ENCODE data around the gene NFXL1. TPM values are rescaled to one million over a fixed set of nuclear protein-coding genes. Genes with fewer than 3 reads are reported as not detected.

The NFXL1 gene
- total RNA-seq, 1 experiment from 2014 or later = 7.7 TPM

GRCh38 chr4:47891928-47892327, 22.5 kb downstream of the NFXL1 start:
- no peak for DNase-seq (ENCODE audit: low read depth)

- no peak for DNase-seq (ENCODE audit: low read depth)
Measured at GRCh38 chr4:47882228-47882627, 32.2 kb downstream of the NFXL1 start.

DNA sequence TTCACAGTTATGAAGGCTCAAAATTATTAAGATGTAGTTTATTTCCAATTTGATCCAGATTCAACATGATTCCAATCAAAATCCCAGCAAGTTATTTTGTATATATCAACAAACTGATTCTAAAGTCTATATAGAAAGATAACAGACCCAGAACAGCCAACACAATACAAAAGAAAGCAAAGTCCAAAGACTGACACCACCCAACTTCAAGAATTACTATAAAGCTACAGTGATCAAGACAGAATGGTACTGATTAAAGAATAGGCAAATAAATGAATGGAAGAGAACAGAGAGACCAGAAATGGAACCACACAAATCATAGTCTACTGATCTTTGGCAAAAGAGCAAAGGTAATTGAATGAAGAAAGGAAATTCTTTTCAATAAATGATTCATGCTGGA, 34.9 kb downstream of the NFXL1 start:
- no peak for DNase-seq (ENCODE audit: low read depth)

DNA sequence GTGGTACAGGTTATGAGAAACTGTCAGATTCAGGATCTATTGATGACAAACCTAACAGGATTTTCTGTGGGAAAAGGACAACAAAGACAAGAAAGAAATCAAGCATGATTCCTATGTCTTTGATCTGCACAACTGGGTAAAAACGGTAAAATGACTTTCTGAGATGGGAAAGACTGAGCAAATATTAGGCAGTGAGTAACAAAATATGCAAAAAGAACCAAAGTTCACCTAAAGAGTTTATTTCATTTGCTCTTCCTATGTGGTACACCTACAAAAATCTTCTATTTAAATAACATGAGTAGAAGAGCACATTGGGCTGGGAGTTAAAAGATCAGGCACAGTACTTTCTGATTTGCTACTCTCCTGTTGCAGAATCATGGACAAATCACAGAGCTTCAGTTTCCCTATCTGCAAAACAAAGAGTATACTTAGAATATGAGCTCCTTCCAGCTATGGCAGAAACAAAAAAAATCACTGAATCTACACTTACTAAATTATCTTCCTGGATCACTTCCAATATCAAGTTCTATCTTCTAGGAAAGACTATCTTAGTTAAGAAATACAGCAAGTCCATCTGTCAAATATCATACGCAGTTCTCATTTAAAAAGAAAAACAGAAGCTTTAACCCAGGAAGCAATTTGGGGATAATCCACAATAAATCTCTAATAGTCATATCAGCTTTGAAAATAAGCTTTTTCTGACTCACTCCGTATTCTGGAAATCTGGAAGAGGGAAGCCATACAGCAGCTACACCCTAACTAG, 37.4 kb downstream of the NFXL1 start:
- DNase-seq (ENCODE audit: low read depth) = no peak

DNA sequence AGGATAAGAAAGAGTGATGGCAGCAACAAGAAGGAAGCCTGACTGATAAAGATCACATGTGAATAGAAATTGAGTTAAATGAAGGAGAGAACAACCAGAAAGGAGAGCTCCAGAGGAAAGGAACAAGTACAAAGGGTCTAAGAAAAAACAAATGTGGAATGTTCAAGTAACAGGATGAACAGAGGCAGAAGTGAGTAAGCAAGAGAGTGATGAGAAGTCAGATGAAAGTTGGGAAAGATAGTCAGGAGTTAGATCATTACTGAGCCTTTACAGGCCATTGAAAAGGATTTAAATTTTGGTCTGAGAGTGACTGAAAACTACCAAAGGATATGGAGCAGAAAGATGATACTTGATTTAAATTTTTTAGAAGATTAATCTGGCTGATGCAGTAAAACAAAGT, 38.1 kb downstream of the NFXL1 start:
- DNase-seq (ENCODE audit: low read depth) = no peak

- DNase-seq (ENCODE audit: low read depth) = no peak
Measured at GRCh38 chr4:47873877-47874541, 40.4 kb downstream of the NFXL1 start.

DNA sequence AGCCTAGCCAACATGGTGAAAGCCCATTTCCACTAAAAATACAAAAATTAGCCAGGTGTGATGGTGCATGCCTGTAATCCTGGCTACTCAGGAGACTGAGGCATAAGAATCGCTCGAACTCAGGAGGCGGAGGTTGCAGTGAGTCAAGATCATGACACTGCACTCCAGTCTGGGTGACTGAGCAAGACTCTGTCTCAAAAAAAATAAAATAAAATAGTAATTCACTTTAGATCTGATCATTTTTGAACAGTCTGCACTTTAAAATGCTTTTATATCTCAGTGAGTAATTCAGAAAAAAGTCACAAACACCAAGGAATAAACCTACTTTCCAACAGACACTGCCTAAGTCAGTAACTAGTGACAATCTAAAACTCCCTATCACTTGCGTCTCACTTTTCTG, 50.9 kb downstream of the NFXL1 start:
- DNase-seq (ENCODE audit: low read depth) = no peak

- DNase-seq (ENCODE audit: low read depth) = no peak
Measured at GRCh38 chr4:47862297-47862696, 52.1 kb downstream of the NFXL1 start.

GRCh38 chr4:47860305-47860704, 54.1 kb downstream of the NFXL1 start:
- no peak for DNase-seq (ENCODE audit: low read depth)

DNA sequence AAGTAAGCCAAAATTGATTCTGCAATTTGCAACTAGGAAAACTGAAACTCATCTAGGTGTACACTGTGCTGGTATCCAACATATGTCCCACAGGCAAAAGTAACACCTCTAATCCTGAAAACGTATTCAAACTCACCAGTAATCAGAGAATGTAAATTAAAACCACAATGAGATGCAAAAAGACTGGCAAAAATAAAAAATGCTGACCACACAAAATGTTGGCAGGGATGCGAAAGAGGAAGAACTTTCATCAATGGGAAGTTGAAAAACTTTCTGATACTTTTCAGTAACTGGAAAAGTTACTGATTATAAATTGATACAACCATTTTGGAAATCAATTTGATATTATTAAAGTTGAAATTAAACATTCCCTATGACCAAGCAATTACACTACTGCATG, 56.4 kb downstream of the NFXL1 start:
- no peak for DNase-seq (ENCODE audit: low read depth)

DNA sequence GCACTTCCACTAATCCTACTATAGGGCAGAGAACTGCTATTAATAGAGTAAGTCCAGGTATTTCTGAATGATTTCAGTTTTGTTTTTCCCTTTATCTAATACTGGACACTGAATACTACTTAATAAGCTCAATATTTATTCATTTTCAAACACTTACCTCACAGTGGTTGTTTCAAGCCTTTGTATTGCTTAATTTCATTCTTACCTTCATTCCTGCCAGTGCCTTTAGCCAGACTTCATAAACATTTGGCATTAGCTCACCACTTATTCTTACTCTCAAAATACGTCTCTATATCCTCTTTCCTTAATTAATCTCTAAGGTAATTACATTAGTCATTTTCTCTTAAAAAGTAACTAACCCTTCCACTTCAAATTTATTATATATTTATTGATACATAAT, 57.7 kb downstream of the NFXL1 start:
- DNase-seq (ENCODE audit: low read depth) = no peak

GRCh38 chr4:47855350-47855749, 59.0 kb downstream of the NFXL1 start:
- no peak for DNase-seq (ENCODE audit: low read depth)

GRCh38 chr4:47852136-47852535, 62.2 kb downstream of the NFXL1 start:
- no peak for DNase-seq (ENCODE audit: low read depth)

- no peak for DNase-seq (ENCODE audit: low read depth)
Measured at GRCh38 chr4:47849466-47849865, 64.9 kb downstream of the NFXL1 start.

DNA sequence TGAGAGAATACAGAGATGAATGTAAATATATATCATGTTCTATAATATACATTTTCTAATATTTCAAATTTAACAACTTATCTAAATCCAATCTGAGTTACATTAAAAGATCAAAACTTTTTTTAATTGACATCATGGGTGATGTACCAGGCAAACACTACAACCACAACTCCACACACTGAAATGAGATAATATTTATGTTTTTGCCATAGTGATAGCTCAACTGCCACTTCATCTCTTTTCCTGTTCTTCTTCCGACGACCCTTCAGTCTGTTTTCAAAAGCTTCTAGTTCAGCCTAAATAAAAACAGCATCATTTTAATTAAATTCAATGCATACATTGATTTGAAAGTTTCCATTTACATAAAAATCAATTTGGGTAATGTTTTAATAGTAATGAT, 66.3 kb downstream of the NFXL1 start:
- DNase-seq (ENCODE audit: low read depth) = no peak

GRCh38 chr4:47842985-47843384, 71.4 kb downstream of the NFXL1 start:
- no peak for DNase-seq (ENCODE audit: low read depth)

DNA sequence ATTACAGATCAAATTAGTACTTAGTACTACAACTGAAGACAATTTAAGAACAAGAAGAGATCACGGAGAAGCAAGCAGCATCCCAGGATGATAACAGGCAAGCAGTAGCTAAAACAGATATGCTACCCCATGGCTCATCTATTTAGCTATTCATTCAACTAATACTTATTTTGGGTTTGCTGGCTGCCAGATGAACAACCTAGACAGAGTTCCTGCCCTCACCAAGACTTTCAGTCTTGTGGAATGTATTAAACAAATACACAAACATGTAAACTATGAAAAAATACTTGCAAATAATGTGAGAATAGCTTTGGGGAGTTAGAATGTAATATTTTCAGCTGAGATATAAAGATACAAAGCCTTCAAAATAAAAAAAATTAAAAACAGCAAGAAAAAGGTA, 74.1 kb downstream of the NFXL1 start:
- no peak for DNase-seq (ENCODE audit: low read depth)

GRCh38 chr4:47839259-47839658, 75.1 kb downstream of the NFXL1 start:
- no peak for DNase-seq (ENCODE audit: low read depth)

DNA sequence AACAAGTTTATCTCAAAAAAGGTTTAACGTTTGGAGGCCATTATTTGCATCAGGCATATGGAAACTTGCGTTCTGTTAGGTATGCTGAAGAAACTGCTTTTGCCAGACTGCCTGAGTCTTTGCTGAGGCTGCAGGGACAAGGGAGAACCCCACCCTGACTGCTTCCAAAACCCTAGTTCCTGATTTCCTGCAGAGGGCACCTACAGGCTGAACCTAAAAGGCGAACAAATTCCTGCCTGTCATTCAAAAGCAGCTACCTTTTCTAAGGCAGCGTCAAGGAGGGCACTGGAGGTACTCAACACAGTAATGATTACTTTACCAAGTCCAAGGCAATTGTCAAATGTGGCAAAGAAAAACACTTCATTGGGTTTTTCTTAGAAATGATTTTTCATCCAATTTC, 75.9 kb downstream of the NFXL1 start:
- no peak for DNase-seq (ENCODE audit: low read depth)

DNA sequence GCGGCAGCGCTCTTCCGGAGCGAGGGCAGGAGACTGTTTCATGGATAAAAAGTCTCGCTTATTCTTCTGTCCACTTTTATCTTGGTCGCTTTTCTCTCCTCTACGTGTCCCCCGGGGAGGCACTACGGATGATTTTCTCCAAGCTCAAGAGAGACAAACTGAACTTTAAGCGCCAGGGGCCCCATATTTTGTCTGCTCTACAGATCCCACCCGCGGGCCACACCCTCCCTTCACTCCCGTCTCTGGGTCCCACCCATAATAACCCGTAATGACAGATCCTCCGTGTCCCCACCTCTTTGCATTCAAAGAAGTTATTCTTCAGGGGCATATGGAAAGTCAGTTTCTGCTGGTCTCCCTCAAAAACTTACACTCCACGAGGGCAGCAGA, 76.5 kb downstream of the NFXL1 start, which contains the start of gene CORIN:
Gene CORIN, minus strand, starts transcription at position 160 of the 387 bp plus-strand sequence. Its CDS starts 118 bp downstream, at position 42.
- DNase-seq (ENCODE audit: low read depth) = no peak

DNA sequence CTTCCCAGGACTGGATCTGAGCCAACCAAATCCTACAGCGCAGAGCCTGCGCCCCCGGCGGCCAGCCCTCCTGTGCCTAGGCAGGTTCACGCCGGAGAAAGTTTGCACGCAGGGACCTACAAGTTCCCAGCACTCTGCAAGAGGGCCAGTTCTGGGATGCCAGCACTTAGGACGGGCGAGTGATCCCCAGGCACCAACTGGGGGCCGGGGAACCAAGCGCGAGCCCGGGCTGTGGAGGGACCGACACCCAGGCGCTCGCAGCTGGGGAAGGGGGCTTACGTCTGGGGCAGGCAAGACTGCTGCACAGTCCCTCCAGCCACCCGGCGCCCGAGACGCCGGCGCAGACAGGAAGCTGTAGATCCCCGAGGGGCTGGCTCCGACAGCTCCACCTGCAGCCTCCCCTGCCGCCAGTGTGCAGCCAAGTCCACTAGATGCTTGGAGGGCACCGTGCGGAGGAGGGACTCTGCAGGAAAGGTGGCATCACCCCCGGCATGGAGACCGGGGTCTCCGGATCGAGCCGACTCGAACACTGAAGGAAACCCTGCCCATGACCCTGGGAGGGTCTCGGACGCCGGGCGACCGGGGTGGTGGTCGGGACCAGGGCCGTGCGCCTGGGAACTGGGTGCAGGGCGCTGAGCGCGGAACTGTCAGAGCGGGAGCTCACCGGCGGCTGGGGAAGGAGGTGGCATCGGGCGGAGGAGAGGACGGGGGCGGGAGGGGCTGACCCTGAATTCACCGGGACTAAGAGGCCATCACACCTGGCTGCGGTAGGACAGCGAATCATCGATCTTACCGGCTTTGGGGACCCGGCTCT, 77.1 kb downstream of the NFXL1 start:
- peak; percentile 58 for DNase-seq (ENCODE audit: low read depth)

DNA sequence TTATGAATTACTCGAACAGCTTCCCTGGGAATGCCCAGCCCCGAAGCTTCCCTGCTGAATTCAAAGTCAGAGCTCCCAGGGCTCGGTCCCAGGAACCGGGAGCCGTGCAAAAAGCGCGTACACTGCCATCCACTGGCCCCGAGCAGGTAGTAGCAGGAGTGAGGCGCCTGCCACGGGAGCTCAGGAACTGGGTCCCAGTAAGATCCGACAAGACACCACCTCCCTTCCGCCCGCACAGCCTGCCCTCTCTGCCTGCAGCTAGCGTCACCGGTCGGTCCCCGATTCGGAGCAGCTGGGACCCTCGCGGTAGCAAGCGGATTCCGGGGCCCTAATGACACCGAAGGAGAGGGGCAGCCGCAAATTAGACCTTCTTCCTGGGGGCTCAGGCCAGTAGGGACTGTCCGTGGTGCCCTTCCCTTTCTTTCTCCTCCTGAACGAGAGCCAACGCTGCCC, 77.7 kb downstream of the NFXL1 start:
- DNase-seq (ENCODE audit: low read depth) = peak; percentile 86

- DNase-seq (ENCODE audit: low read depth) = no peak
Measured at GRCh38 chr4:47835494-47835893, 78.9 kb downstream of the NFXL1 start.
